WTC11 (cell line): ENCODE results near the gene MTHFS. TPM values are rescaled to one million over a fixed set of nuclear protein-coding genes. Genes with fewer than 3 reads are reported as not detected.
"Not testable (repeated sequence)": the region's sequence is repeated elsewhere in the genome, so short reads cannot be mapped to it uniquely, and the experiment has no call there.

Source experiments
- ATAC-seq: fragments of 200-7000 bp; cut with Tn5 transposase; 2 replicates; pipeline ENCODE4 v1.10.0; 2021; ENCODE audit warnings: mild to moderate bottlenecking, moderate library complexity
- CTCF ChIA-PET: fragments of 300-600 bp; sonication (Branson Sonifier 250); formaldehyde crosslinking; loops from one replicate; lab custom pipeline; 2021; ENCODE audit warnings: antibody characterized with exemption; lab: Charles Lee
- POLR2A ChIA-PET: fragments of 350-600 bp; sonication (Branson Sonifier 250); formaldehyde crosslinking; loops from one replicate; lab custom pipeline; 2021; ENCODE audit warnings: antibody characterized with exemption; lab: Charles Lee
- DNase-seq: peaks from one replicate; pipeline ENCODE4 v3.0.0; 2021; ENCODE audit warnings: low spot score
- H3K27ac Mint-ChIP-seq: 2 replicates; pipeline ENCODE4 v1.8.0; 2021; ENCODE audit warnings: mixed read lengths
- H3K27me3 Mint-ChIP-seq: 2 replicates; pipeline ENCODE4 v1.8.0; 2021; ENCODE audit warnings: low read depth, mild to moderate bottlenecking, moderate library complexity, mixed read lengths
- H3K36me3 Mint-ChIP-seq: 2 replicates; pipeline ENCODE4 v1.8.0; 2021; ENCODE audit warnings: mixed read lengths
- H3K4me1 Mint-ChIP-seq: 2 replicates; pipeline ENCODE4 v1.8.0; 2022; ENCODE audit warnings: mixed read lengths
- H3K4me3 Mint-ChIP-seq: 2 replicates; pipeline ENCODE4 v1.8.0; 2021; ENCODE audit warnings: mild to moderate bottlenecking, moderate library complexity, mixed read lengths
- H3K9me3 Mint-ChIP-seq: 2 replicates; pipeline ENCODE4 v1.8.0; 2021; ENCODE audit warnings: mixed read lengths
- EMX1 ChIP-seq: fragments of 250-450 bp; sonication (Bioruptor Pico); IDR thresholded peaks from 2 replicates; pipeline ENCODE4 v1.8.0; 2021; ENCODE audit warnings: mild to moderate bottlenecking
- GABPB1 ChIP-seq: sonication (generic); formaldehyde crosslinking; IDR thresholded peaks from 2 replicates; pipeline ENCODE4 v1.8.1; 2023; ENCODE audit warnings: mild to moderate bottlenecking, missing genetic modification reagents
- GTF2I ChIP-seq: fragments of 250-450 bp; sonication (Bioruptor Pico); conservative IDR thresholded peaks from 2 replicates; pipeline ENCODE4 v1.4.0; 2021; ENCODE audit warnings: mild to moderate bottlenecking
- KAT7 ChIP-seq: sonication (generic); formaldehyde crosslinking; IDR thresholded peaks from 2 replicates; pipeline ENCODE4 v1.8.1; 2023; ENCODE audit warnings: missing genetic modification reagents, mild to moderate bottlenecking, borderline replicate concordance
- NFATC4 ChIP-seq: fragments of 250-450 bp; sonication (Bioruptor Pico); IDR thresholded peaks from 2 replicates; pipeline ENCODE4 v1.9.0; 2021; ENCODE audit warnings: mild to moderate bottlenecking
- NFE2L1 ChIP-seq: sonication (generic); formaldehyde crosslinking; IDR thresholded peaks from 2 replicates; pipeline ENCODE4 v1.8.1; 2023; ENCODE audit warnings: missing genetic modification reagents
- NFYB ChIP-seq: sonication (generic); formaldehyde crosslinking; conservative IDR thresholded peaks from 2 replicates; pipeline ENCODE4 v1.8.0; 2022; ENCODE audit warnings: low read depth, missing genetic modification reagents
- RELA ChIP-seq: sonication (generic); formaldehyde crosslinking; IDR thresholded peaks from 2 replicates; pipeline ENCODE4 v1.8.1; 2022; ENCODE audit warnings: missing genetic modification reagents, mild to moderate bottlenecking, borderline replicate concordance
- SOX15 ChIP-seq: fragments of 250-450 bp; sonication (Bioruptor Pico); IDR thresholded peaks from 2 replicates; pipeline ENCODE4 v1.9.0; 2021; ENCODE audit warnings: mild to moderate bottlenecking
- ZNF138 ChIP-seq: sonication (generic); formaldehyde crosslinking; conservative IDR thresholded peaks from 2 replicates; pipeline ENCODE4 v1.8.1; 2022; ENCODE audit warnings: mild to moderate bottlenecking, moderate library complexity, missing genetic modification reagents
- total RNA-seq: library from RNA; stranded (reverse); gene quantifications from 3 replicates; pipeline ENCODE4 v1.2.3, GENCODE V29; 2021
- TF ChIP-seq, protein P1 (sequence below): sonication (generic); formaldehyde crosslinking; IDR thresholded peaks from 2 replicates; pipeline ENCODE4 v1.8.1; 2023; ENCODE audit warnings: mild to moderate bottlenecking, moderate library complexity, missing genetic modification reagents
- TF ChIP-seq, protein P2 (sequence below): sonication (generic); formaldehyde crosslinking; conservative IDR thresholded peaks from 2 replicates; pipeline ENCODE4 v1.8.1; 2022; ENCODE audit warnings: mild to moderate bottlenecking, missing genetic modification reagents
- TF ChIP-seq, protein P3 (sequence below): fragments of 200-600 bp; IDR thresholded peaks from 2 replicates; pipeline ENCODE4 v1.8.0; 2022; ENCODE audit warnings: antibody characterized with exemption
- TF ChIP-seq, protein P4 (sequence below): fragments of 250-450 bp; sonication (Bioruptor Pico); conservative IDR thresholded peaks from 2 replicates; pipeline ENCODE4 v1.9.0; 2021; ENCODE audit warnings: mild to moderate bottlenecking
- TF ChIP-seq, protein P5 (sequence below): sonication (generic); formaldehyde crosslinking; IDR thresholded peaks from 2 replicates; pipeline ENCODE4 v1.8.0; 2023; ENCODE audit warnings: missing genetic modification reagents
- TF ChIP-seq, protein P6 (sequence below): fragments of 250-450 bp; sonication (Bioruptor Pico); IDR thresholded peaks from 2 replicates; pipeline ENCODE4 v2.1.2; 2022; ENCODE audit warnings: mild to moderate bottlenecking, moderate library complexity

The MTHFS gene
- total RNA-seq, 1 experiment from 2014 or later = 24.8 TPM

DNA sequence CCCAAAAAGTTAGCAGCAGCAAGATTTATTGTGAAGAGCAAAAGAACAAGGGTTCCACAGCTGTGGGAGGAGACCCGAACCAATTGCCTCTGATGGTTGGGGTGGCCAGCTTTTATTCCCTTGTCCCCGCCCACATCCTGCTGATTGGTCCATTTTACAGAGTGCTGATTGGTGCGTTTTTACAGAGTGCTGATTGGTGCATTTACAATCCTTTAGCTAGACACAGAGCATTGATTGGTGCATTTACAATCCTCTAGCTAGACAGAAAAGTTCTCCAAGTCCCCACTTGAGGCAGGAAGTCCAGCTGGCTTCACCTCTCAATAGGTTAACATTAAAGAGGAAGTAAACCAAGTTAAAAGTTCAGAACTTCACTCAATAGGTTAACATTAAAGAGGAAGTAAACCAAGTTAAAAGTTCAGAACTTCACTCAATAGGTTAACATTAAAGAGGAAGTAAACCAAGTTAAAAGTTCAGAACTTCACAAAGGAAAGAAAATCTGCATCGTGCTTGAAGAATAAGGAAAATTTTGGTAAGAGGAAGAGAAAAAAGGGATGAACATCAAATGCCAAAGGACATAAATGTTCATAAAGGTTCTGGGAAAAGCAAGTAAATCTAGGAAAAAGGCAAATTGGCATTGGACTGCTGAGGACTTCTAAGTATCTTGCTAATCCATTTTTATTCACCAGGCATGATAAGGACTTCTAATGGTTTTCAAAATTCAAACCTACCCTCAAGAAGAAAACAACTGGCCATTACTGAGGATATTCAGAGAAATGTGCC lies 12.9 kb upstream of the MTHFS start:
- Mint-ChIP-seq H3K36me3 (peaks cover 59% of the 10 kb centered on the region), H3K9me3 (peaks cover 50% of the 10 kb centered on the region)
- H3K4me3 Mint-ChIP-seq, ATAC-seq, H3K27me3 Mint-ChIP-seq: not testable (repeated sequence)
- TF ChIP-seq NFYB = peak; percentile 60
- TF ChIP-seq, all 79 proteins: peak for 1; not testable (repeated sequence) for 78
- DNase-seq, CTCF ChIA-PET, H3K4me1 Mint-ChIP-seq, POLR2A ChIA-PET, H3K27ac Mint-ChIP-seq: not testable (repeated sequence)

DNA sequence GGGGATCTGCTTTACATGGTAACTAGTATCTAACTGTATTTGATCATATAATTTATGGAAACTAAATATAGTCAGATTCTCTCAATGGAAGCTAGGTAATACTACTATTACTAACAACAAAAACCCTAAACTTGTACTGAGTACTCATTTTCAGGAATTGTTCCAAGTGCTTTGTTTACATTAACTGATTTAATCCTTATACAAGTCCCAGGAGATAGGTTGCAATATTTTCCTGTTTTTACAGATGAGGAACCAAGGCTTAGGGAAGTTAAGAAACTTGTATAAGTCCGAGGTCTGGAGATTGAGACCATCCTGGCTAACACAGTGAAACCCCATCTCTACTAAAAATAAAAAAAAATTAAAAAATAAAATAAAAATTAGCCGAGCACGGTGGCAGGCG lies 7.5 kb upstream of the MTHFS start:
- Mint-ChIP-seq H3K36me3 (peaks cover 18% of the 10 kb centered on the region), H3K27me3 (no peaks in the 10 kb centered on the region), H3K27ac (no peak overlapping the region), H3K4me1 (peaks cover 3% of the 10 kb centered on the region), H3K9me3 (peaks cover 15% of the 10 kb centered on the region), H3K4me3 (no peak overlapping the region)
- CTCF ChIA-PET = interaction anchor here (1.7 to 1.8 kb wide), 2 partner anchors 51 to 89 kb away, joined by 3 to 5 read pairs; no protein-coding TSS in a partner anchor
- POLR2A ChIA-PET = interaction anchor here (1.2 kb wide), 1 partner anchor 19 kb away, joined by 4 read pairs; no protein-coding TSS in a partner anchor
- TF ChIP-seq EMX1 (CRISPR knock-in tag) (no peak), GTF2I (CRISPR knock-in tag) (no peak), RELA (CRISPR knock-in tag) (no peak), GABPB1 (CRISPR knock-in tag) (no peak), ZNF138 (CRISPR knock-in tag) (no peak), KAT7 (no peak), NFE2L1 (CRISPR knock-in tag) (no peak), SOX15 (CRISPR knock-in tag) (no peak)
- TF ChIP-seq, protein P1, sequence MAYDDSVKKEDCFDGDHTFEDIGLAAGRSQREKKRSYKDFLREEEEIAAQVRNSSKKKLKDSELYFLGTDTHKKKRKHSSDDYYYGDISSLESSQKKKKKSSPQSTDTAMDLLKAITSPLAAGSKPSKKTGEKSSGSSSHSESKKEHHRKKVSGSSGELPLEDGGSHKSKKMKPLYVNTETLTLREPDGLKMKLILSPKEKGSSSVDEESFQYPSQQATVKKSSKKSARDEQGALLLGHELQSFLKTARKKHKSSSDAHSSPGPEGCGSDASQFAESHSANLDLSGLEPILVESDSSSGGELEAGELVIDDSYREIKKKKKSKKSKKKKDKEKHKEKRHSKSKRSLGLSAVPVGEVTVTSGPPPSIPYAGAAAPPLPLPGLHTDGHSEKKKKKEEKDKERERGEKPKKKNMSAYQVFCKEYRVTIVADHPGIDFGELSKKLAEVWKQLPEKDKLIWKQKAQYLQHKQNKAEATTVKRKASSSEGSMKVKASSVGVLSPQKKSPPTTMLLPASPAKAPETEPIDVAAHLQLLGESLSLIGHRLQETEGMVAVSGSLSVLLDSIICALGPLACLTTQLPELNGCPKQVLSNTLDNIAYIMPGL (CRISPR knock-in tag) = no peak
- TF ChIP-seq, protein P2, sequence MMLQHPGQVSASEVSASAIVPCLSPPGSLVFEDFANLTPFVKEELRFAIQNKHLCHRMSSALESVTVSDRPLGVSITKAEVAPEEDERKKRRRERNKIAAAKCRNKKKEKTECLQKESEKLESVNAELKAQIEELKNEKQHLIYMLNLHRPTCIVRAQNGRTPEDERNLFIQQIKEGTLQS (CRISPR knock-in tag) = no peak
- TF ChIP-seq, protein P3, sequence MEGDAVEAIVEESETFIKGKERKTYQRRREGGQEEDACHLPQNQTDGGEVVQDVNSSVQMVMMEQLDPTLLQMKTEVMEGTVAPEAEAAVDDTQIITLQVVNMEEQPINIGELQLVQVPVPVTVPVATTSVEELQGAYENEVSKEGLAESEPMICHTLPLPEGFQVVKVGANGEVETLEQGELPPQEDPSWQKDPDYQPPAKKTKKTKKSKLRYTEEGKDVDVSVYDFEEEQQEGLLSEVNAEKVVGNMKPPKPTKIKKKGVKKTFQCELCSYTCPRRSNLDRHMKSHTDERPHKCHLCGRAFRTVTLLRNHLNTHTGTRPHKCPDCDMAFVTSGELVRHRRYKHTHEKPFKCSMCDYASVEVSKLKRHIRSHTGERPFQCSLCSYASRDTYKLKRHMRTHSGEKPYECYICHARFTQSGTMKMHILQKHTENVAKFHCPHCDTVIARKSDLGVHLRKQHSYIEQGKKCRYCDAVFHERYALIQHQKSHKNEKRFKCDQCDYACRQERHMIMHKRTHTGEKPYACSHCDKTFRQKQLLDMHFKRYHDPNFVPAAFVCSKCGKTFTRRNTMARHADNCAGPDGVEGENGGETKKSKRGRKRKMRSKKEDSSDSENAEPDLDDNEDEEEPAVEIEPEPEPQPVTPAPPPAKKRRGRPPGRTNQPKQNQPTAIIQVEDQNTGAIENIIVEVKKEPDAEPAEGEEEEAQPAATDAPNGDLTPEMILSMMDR = no peak
- TF ChIP-seq, protein P4, sequence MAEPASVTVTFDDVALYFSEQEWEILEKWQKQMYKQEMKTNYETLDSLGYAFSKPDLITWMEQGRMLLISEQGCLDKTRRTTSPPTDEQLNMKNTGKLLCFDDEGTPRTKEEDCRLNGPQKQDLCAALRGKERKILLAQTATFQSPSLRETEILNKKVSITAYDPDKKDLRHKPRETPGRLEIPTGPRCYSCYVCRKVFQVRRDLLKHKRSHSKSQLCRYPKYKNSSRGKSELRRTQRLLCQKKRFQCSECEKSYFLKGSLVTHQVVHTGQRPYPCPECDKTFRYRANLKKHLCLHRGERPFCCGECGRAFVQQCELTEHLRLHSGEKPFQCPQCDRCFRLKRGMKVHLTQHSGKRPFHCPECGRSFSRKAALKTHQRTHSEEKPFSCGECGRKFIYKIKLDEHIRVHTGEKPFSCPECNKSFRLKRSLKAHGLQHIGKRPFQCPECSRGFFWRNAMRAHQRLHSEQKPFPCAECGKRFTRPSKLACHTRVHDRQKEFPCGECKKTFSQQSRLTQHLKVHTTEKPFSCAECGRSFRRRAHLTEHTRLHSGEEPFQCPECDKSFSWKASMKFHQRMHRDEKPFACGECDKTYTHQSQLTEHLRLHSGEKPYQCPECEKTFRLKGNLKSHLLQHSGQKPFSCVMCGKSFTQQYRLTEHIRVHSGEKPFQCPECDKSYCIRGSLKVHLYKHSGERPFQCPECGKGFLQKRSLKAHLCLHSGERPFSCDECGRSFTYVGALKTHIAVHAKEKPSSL = no peak
- DNase-seq = no peak
- no peak for ATAC-seq

DNA sequence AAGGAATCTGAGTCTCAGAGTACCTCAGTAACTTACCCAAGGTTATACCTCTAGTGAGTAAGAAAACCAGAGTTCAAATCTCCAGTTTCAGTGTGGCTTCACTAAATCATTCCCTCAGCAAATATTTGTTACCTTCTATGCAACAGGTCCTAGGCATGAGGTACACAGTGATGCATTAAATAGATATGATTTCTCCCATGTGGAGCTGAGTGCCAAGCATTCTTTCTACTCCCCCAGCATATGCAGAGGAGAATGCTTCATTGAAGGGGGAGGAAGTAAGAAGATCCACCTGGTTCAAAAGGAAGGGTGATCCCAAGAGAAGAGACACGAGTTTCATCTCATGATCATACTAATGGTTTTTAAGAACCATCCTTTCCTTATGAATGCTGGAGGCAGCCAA lies 6.8 kb upstream of the MTHFS start:
- H3K27ac Mint-ChIP-seq = peak overlapping the region; percentile 20; the same call in 1 of the 2 replicates
- H3K4me1 Mint-ChIP-seq = peaks cover 3% of the 10 kb centered on the region
- H3K4me3 Mint-ChIP-seq = no peak overlapping the region
- CTCF ChIA-PET = interaction anchor here (1.7 to 1.8 kb wide), 2 partner anchors 50 to 90 kb away, joined by 3 to 5 read pairs; no protein-coding TSS in a partner anchor
- no peaks in the 10 kb centered on the region for H3K27me3 Mint-ChIP-seq
- peaks cover 16% of the 10 kb centered on the region for H3K36me3 Mint-ChIP-seq
- TF ChIP-seq, protein P5, sequence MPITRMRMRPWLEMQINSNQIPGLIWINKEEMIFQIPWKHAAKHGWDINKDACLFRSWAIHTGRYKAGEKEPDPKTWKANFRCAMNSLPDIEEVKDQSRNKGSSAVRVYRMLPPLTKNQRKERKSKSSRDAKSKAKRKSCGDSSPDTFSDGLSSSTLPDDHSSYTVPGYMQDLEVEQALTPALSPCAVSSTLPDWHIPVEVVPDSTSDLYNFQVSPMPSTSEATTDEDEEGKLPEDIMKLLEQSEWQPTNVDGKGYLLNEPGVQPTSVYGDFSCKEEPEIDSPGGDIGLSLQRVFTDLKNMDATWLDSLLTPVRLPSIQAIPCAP (CRISPR knock-in tag) = no peak
- TF ChIP-seq, protein P6, sequence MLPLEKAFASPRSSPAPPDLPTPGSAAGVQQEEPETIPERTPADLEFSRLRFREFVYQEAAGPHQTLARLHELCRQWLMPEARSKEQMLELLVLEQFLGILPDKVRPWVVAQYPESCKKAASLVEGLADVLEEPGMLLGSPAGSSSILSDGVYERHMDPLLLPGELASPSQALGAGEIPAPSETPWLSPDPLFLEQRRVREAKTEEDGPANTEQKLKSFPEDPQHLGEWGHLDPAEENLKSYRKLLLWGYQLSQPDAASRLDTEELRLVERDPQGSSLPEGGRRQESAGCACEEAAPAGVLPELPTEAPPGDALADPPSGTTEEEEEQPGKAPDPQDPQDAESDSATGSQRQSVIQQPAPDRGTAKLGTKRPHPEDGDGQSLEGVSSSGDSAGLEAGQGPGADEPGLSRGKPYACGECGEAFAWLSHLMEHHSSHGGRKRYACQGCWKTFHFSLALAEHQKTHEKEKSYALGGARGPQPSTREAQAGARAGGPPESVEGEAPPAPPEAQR (CRISPR knock-in tag) = no peak
- TF ChIP-seq NFATC4 (CRISPR knock-in tag) (no peak), EMX1 (CRISPR knock-in tag) (no peak)
- no peak for DNase-seq
- POLR2A ChIA-PET = interaction anchor here (1.2 kb wide), 1 partner anchor 20 kb away, joined by 4 read pairs; no protein-coding TSS in a partner anchor
- H3K9me3 Mint-ChIP-seq = peaks cover 13% of the 10 kb centered on the region
- no peak for ATAC-seq
